NCI-H2107 treated with DMSO at 0.1 percent for 48 hours (cell line): ENCODE data around the gene CNKSR3.

Source experiments
- DNase-seq: peaks from one replicate; lab custom pipeline; 2025; ENCODE audit not compliant: unreplicated experiment; lab: John Stamatoyannopoulos, UW

CNKSR3 gene

GRCh38 chr6:154356690-154357089, 153.8 kb downstream of the CNKSR3 start, which contains the start of gene IPCEF1:
Gene IPCEF1 (minus strand): TSS chr6:154356803. CDS start chr6:154265947, 90,856 bp downstream.
- DNase-seq = no peak

- DNase-seq = no peak
Measured at GRCh38 chr6:154356113-154356512, 154.4 kb downstream of the CNKSR3 start.

- DNase-seq = no peak
Measured at GRCh38 chr6:154354265-154354777, 156.2 kb downstream of the CNKSR3 start.

GRCh38 chr6:154353626-154354025, 156.9 kb downstream of the CNKSR3 start:
- no peak for DNase-seq

GRCh38 chr6:154352898-154353585, 157.4 kb downstream of the CNKSR3 start:
- no peak for DNase-seq

- no peak for DNase-seq
Measured at GRCh38 chr6:154350293-154350692, 160.2 kb downstream of the CNKSR3 start.

- no peak for DNase-seq
Measured at GRCh38 chr6:154347981-154348380, 162.5 kb downstream of the CNKSR3 start.

GRCh38 chr6:154345811-154346210, 164.7 kb downstream of the CNKSR3 start:
- DNase-seq = no peak

- no peak for DNase-seq
Measured at GRCh38 chr6:154343473-154344308, 166.8 kb downstream of the CNKSR3 start.

GRCh38 chr6:154341871-154342270, 168.6 kb downstream of the CNKSR3 start:
- no peak for DNase-seq

GRCh38 chr6:154341336-154341735, 169.1 kb downstream of the CNKSR3 start:
- no peak for DNase-seq
